Hepatocyte (in vitro differentiated cells): Measurements from ENCODE around the gene GSPT1. TPM values are rescaled to one million over a fixed set of nuclear protein-coding genes. Genes with fewer than 3 reads are reported as not detected.

Experiments used
- DNase-seq: peaks from one replicate; pipeline ENCODE4 v3.0.0-alpha.2; 2016; ENCODE audit warnings: low spot score
- H2AFZ ChIP-seq: fragments of 200-600 bp; sonication (generic); 2 replicates; pipeline ENCODE4 v1.6.0; 2016; ENCODE audit warnings: antibody characterized with exemption, mild to moderate bottlenecking
- H3K27ac ChIP-seq: fragments of 200-600 bp; sonication (generic); 2 replicates; pipeline ENCODE4 v1.5.1; 2016; ENCODE audit warnings: mild to moderate bottlenecking
- H3K27me3 ChIP-seq: fragments of 200-600 bp; sonication (generic); 2 replicates; pipeline ENCODE4 v1.6.1; 2016
- H3K36me3 ChIP-seq: fragments of 200-600 bp; sonication (generic); replicated peaks from 2 replicates; pipeline ENCODE4 v1.5.1; 2016; ENCODE audit warnings: low read depth; ENCODE audit not compliant: insufficient read depth
- H3K4me1 ChIP-seq: fragments of 200-600 bp; sonication (generic); 2 replicates; pipeline ENCODE4 v1.5.1; 2016; ENCODE audit warnings: mild to moderate bottlenecking, moderate library complexity; ENCODE audit not compliant: insufficient read depth
- H3K4me2 ChIP-seq: fragments of 200-600 bp; sonication (generic); 2 replicates; pipeline ENCODE4 v1.6.0; 2016
- H3K4me3 ChIP-seq: fragments of 200-600 bp; sonication (generic); 2 replicates; pipeline ENCODE4 v1.5.1; 2016; ENCODE audit warnings: mild to moderate bottlenecking
- H3K79me2 ChIP-seq: fragments of 200-600 bp; sonication (generic); 2 replicates; pipeline ENCODE4 v1.6.0; 2017; ENCODE audit warnings: mild to moderate bottlenecking
- H3K9me2 ChIP-seq: fragments of 200-600 bp; sonication (generic); replicated peaks from 2 replicates; pipeline ENCODE4 v1.6.0; 2017; ENCODE audit warnings: mild to moderate bottlenecking; ENCODE audit not compliant: insufficient read depth
- H3K9me3 ChIP-seq: fragments of 200-600 bp; sonication (generic); 2 replicates; pipeline ENCODE4 v1.5.1; 2016; ENCODE audit warnings: low read depth, mild to moderate bottlenecking
- H4K20me1 ChIP-seq: fragments of 200-600 bp; sonication (generic); 2 replicates; pipeline ENCODE4 v1.6.0; 2016; ENCODE audit warnings: mild to moderate bottlenecking; ENCODE audit not compliant: insufficient read depth, poor library complexity, severe bottlenecking
- EZH2 ChIP-seq: fragments of 200-600 bp; sonication (generic); IDR thresholded peaks from 2 replicates; pipeline ENCODE4 v1.6.1; 2016; ENCODE audit warnings: antibody characterized with exemption, mild to moderate bottlenecking, borderline replicate concordance
- EZH2phosphoT487 ChIP-seq: fragments of 200-600 bp; sonication (generic); IDR thresholded peaks from one replicate; pipeline ENCODE4 v1.6.1; 2018; ENCODE audit warnings: antibody characterized with exemption, mild to moderate bottlenecking, low read depth, moderate library complexity; ENCODE audit not compliant: unreplicated experiment, severe bottlenecking
- WGBS: methylation state at CpG from one replicate; pipeline ENCODE4 v1.1.6; 2016; ENCODE audit warnings: low lambda C conversion rate; ENCODE audit errors: missing lambda C conversion rate; 5-methylcytosine and 5-hydroxymethylcytosine counted together
- polyA plus RNA-seq: library from polyadenylated mRNA; unstranded; fragments of >200 nt; fragmentation: Nextera tagmentation; extraction: Ambion mirVana; gene quantifications from 2 replicates; pipeline ENCODE4 v1.2.1, GENCODE V29; 2016
- total RNA-seq: library from RNA; depleted of rRNA; stranded (reverse); fragments of >200 nt; gene quantifications from 2 replicates; pipeline ENCODE4 v1.2.3, GENCODE V29; 2014
- TF ChIP-seq, protein P1 (sequence below): fragments of 200-600 bp; sonication (generic); IDR thresholded peaks from 2 replicates; pipeline ENCODE4 v1.5.1; 2016; ENCODE audit warnings: antibody characterized with exemption, mild to moderate bottlenecking; ENCODE audit not compliant: poor library complexity

Gene GSPT1
- total and polyA plus RNA-seq, 2 experiments from 2014 or later = 79.2 to 109 TPM

DNA sequence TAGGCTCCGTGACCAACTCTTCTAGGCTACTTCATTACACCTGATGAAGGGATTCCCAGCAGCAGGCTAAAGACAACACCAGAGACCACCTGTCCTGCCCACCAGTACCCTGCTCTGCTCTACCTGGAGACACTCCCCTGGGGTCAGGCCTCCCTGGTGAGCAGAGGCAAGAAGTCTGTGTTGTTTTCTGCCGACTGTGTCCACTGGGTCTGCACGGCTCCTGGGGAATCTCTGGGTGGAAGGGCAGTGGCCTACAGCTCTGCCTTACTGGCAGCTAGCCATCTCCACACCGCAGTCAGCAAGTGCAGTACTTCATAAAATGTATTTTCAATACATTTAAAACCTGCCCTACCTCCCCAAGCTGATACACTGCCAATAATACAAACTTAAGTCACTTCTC is 71.3 kb downstream of the GSPT1 start:
- Histone ChIP-seq H3K4me3 (no peak overlapping the region), H3K9me3 (no peaks in the 10 kb centered on the region), H3K9me2 (no peaks in the 10 kb centered on the region), H3K4me1 (no peaks in the 10 kb centered on the region), H3K36me3 (no peaks in the 10 kb centered on the region), H2AFZ (no peak overlapping the region), H4K20me1 (no peaks in the 10 kb centered on the region), H3K4me2 (no peak overlapping the region), H3K27me3 (no peaks in the 10 kb centered on the region), H3K79me2 (peaks cover 39% of the 10 kb centered on the region), H3K27ac (no peak overlapping the region)
- no peak for DNase-seq
- 97% methylated on average over 4 of the region's 4 CpGs for WGBS
- TF ChIP-seq, protein P1, sequence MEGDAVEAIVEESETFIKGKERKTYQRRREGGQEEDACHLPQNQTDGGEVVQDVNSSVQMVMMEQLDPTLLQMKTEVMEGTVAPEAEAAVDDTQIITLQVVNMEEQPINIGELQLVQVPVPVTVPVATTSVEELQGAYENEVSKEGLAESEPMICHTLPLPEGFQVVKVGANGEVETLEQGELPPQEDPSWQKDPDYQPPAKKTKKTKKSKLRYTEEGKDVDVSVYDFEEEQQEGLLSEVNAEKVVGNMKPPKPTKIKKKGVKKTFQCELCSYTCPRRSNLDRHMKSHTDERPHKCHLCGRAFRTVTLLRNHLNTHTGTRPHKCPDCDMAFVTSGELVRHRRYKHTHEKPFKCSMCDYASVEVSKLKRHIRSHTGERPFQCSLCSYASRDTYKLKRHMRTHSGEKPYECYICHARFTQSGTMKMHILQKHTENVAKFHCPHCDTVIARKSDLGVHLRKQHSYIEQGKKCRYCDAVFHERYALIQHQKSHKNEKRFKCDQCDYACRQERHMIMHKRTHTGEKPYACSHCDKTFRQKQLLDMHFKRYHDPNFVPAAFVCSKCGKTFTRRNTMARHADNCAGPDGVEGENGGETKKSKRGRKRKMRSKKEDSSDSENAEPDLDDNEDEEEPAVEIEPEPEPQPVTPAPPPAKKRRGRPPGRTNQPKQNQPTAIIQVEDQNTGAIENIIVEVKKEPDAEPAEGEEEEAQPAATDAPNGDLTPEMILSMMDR = no peak
- TF ChIP-seq EZH2 (no peak), EZH2phosphoT487 (no peak)

DNA sequence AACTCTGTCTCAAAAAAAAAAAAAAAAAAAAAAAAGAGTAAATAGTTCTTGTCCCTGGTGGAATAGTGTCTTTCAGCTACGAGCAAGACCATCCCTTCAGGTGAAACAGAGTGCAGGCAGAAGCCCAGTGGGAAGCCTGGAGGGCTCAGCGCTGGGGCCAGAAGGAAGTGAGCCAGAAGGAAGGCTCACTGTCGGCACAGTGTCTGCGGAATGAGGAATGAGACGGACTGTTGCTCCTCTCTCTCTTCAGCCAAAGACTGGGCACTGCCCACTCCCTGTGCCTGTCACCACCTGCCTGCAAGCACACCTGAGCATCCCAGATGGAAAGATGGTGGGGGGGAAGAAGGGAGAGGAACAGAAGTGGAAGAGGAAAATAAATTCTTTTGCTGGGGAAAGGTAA is 71.9 kb downstream of the GSPT1 start:
- H3K9me2 ChIP-seq = no peaks in the 10 kb centered on the region
- H3K27ac ChIP-seq = no peak overlapping the region
- WGBS = over 99% methylated on average over 5 of the region's 5 CpGs
- no peaks in the 10 kb centered on the region for H3K36me3 ChIP-seq
- H3K4me3 ChIP-seq = no peak overlapping the region
- TF ChIP-seq EZH2phosphoT487 = no peak
- no peak for TF ChIP-seq EZH2
- TF ChIP-seq, protein P1 = no peak
- no peak overlapping the region for H3K4me2 ChIP-seq
- H4K20me1 ChIP-seq = no peaks in the 10 kb centered on the region
- DNase-seq = no peak
- no peaks in the 10 kb centered on the region for H3K4me1 ChIP-seq
- peaks cover 32% of the 10 kb centered on the region for H3K79me2 ChIP-seq
- no peaks in the 10 kb centered on the region for H3K27me3 ChIP-seq
- H2AFZ ChIP-seq = no peak overlapping the region
- no peaks in the 10 kb centered on the region for H3K9me3 ChIP-seq

GRCh38 chr16:11843206-11843605 is 72.5 kb downstream of the GSPT1 start:
- Histone ChIP-seq H3K9me3 (no peaks in the 10 kb centered on the region), H3K9me2 (no peaks in the 10 kb centered on the region), H3K36me3 (no peaks in the 10 kb centered on the region), H3K4me1 (no peaks in the 10 kb centered on the region), H3K79me2 (peaks cover 26% of the 10 kb centered on the region), H4K20me1 (no peaks in the 10 kb centered on the region), H3K27ac (no peak overlapping the region), H3K4me2 (no peak overlapping the region), H2AFZ (no peak overlapping the region), H3K4me3 (no peak overlapping the region), H3K27me3 (no peaks in the 10 kb centered on the region)
- TF ChIP-seq, protein P1 = no peak
- TF ChIP-seq EZH2 (no peak), EZH2phosphoT487 (no peak)
- 97% methylated on average over 11 of the region's 11 CpGs for WGBS
- no peak for DNase-seq

DNA sequence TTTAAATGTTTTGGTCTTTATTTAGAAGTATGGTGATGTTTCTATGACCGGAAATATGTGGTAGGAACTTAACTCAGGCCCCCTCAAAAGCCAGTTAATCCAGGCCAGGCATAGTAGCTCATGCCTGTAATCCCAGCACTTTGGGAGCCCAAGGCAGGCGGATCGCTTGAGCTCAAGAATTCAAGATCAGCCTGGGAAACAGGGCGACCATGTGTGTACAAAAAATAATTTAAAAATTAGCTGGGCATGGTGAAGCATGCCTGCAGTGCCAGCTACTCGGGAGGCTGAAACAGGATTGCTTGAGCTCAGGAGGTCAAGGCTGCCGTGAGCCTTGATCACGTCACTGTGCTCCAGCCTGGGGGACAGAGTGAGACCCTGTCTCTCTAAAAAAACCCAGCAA is 74.7 kb downstream of the GSPT1 start:
- H3K4me1 ChIP-seq = no peaks in the 10 kb centered on the region

More for the DNA sequence above, 74.7 kb downstream of the GSPT1 start:
- H3K9me2 ChIP-seq = no peaks in the 10 kb centered on the region
- H3K9me3 ChIP-seq = no peaks in the 10 kb centered on the region
- no peak overlapping the region for H2AFZ ChIP-seq
- no peaks in the 10 kb centered on the region for H3K27me3 ChIP-seq
- H3K36me3 ChIP-seq = peaks cover 3% of the 10 kb centered on the region
- WGBS = 90% methylated on average over 7 of the region's 7 CpGs
- H3K4me2 ChIP-seq = no peak overlapping the region
- TF ChIP-seq EZH2 (no peak), EZH2phosphoT487 (no peak)
- TF ChIP-seq, protein P1 = no peak
- peaks cover 8% of the 10 kb centered on the region for H3K79me2 ChIP-seq
- H4K20me1 ChIP-seq = no peaks in the 10 kb centered on the region
- H3K4me3 ChIP-seq = no peak overlapping the region
- H3K27ac ChIP-seq = no peak overlapping the region
- no peak for DNase-seq
